Activated effector memory CD4-positive, alpha-beta T cell treated with Interleukin-2 at 50 U/mL for 16 hours (primary cell): ENCODE measurements around the gene CPEB4.

Source experiments
- DNase-seq: peaks from one replicate; pipeline ENCODE4 v3.0.0-alpha.2; 2020

CPEB4 gene

GRCh38 chr5:173916233-173916632 is 28.1 kb downstream of the CPEB4 start:
- no peak for DNase-seq

- DNase-seq, result peak; percentile 36
Measured at GRCh38 chr5:173917788-173918786, 29.9 kb downstream of the CPEB4 start.

- no peak for DNase-seq
Measured at GRCh38 chr5:173919443-173919842, 31.3 kb downstream of the CPEB4 start.

- no peak for DNase-seq
Measured at GRCh38 chr5:173920024-173920753, 32.0 kb downstream of the CPEB4 start.

- DNase-seq, result no peak
Measured at GRCh38 chr5:173920866-173921555, 32.9 kb downstream of the CPEB4 start.

- no peak for DNase-seq
Measured at GRCh38 chr5:173922527-173922926, 34.4 kb downstream of the CPEB4 start.

GRCh38 chr5:173923218-173924095 is 35.3 kb downstream of the CPEB4 start:
- no peak for DNase-seq

- no peak for DNase-seq
Measured at GRCh38 chr5:173924899-173925298, 36.8 kb downstream of the CPEB4 start.

- DNase-seq, result peak; percentile 20
Measured at GRCh38 chr5:173925449-173926071, 37.4 kb downstream of the CPEB4 start.

- DNase-seq, result no peak
Measured at GRCh38 chr5:173926359-173926758, 38.2 kb downstream of the CPEB4 start.

GRCh38 chr5:173928871-173929574 is 40.9 kb downstream of the CPEB4 start:
- no peak for DNase-seq

GRCh38 chr5:173932695-173933139 is 44.6 kb downstream of the CPEB4 start:
- no peak for DNase-seq

GRCh38 chr5:173933901-173934300 is 45.8 kb downstream of the CPEB4 start:
- DNase-seq, result no peak

GRCh38 chr5:173935396-173935795 is 47.2 kb downstream of the CPEB4 start:
- DNase-seq, result no peak

GRCh38 chr5:173940269-173940668 is 52.1 kb downstream of the CPEB4 start:
- DNase-seq, result no peak

GRCh38 chr5:173941102-173941501 is 53.0 kb downstream of the CPEB4 start:
- DNase-seq, result no peak

GRCh38 chr5:173941758-173942401 is 53.7 kb downstream of the CPEB4 start:
- no peak for DNase-seq

- no peak for DNase-seq
Measured at GRCh38 chr5:173944511-173944910, 56.4 kb downstream of the CPEB4 start.

GRCh38 chr5:173945160-173945559 is 57.0 kb downstream of the CPEB4 start:
- no peak for DNase-seq

GRCh38 chr5:173946323-173946722 is 58.2 kb downstream of the CPEB4 start:
- no peak for DNase-seq
